HEK293T (cell line): ENCODE measurements around the gene SFT2D1.

Experiments used
- CTCF ChIA-PET: fragments of 350-600 bp; formaldehyde crosslinking; extraction: SDS; loops from one replicate; lab custom pipeline; 2021; ENCODE audit warnings: antibody characterized with exemption, inconsistent platforms; lab: Yijun Ruan, JAX
- POLR2A ChIA-PET: fragments of 350-600 bp; formaldehyde crosslinking; extraction: SDS; loops from one replicate; lab custom pipeline; 2020; ENCODE audit warnings: antibody characterized with exemption, inconsistent platforms; lab: Yijun Ruan, JAX
- DNase-seq: peaks from one replicate; pipeline ENCODE4 v3.0.0; 2012; ENCODE audit warnings: mixed read lengths; ENCODE audit errors: extremely low spot score
- ARNT ChIP-seq: fragments of 450-650 bp; IDR thresholded peaks from 2 replicates; pipeline ENCODE4 v1.6.1; 2017; ENCODE audit warnings: mild to moderate bottlenecking
- BHLHE40 ChIP-seq: fragments of 450-650 bp; IDR thresholded peaks from 2 replicates; pipeline ENCODE4 v1.6.1; 2016; ENCODE audit warnings: mild to moderate bottlenecking, moderate library complexity, borderline replicate concordance
- CTBP1 ChIP-seq: fragments of 450-650 bp; IDR thresholded peaks from 2 replicates; pipeline ENCODE4 v1.6.1; 2016; ENCODE audit warnings: borderline replicate concordance
- ELF4 ChIP-seq: fragments of 450-650 bp; IDR thresholded peaks from 2 replicates; pipeline ENCODE4 v1.6.1; 2017; ENCODE audit warnings: antibody characterized with exemption
- FOXA1 ChIP-seq: fragments of 450-650 bp; IDR thresholded peaks from 2 replicates; pipeline ENCODE4 v1.6.1; 2016; ENCODE audit warnings: mild to moderate bottlenecking
- FOXK2 ChIP-seq: fragments of 450-650 bp; IDR thresholded peaks from 2 replicates; pipeline ENCODE4 v1.6.1; 2016; ENCODE audit warnings: mild to moderate bottlenecking
- FOXM1 ChIP-seq: fragments of 450-650 bp; IDR thresholded peaks from 2 replicates; pipeline ENCODE4 v1.6.1; 2017; ENCODE audit warnings: mild to moderate bottlenecking, borderline replicate concordance
- HDGF ChIP-seq: fragments of 450-650 bp; IDR thresholded peaks from 2 replicates; pipeline ENCODE4 v1.6.1; 2017; ENCODE audit warnings: antibody characterized with exemption, borderline replicate concordance
- L3MBTL2 ChIP-seq: fragments of 450-650 bp; conservative IDR thresholded peaks from 2 replicates; pipeline ENCODE4 v1.6.1; 2016; ENCODE audit warnings: mild to moderate bottlenecking
- LEF1 ChIP-seq: fragments of 450-650 bp; IDR thresholded peaks from 2 replicates; pipeline ENCODE4 v1.6.1; 2017; ENCODE audit warnings: mild to moderate bottlenecking, borderline replicate concordance
- NFRKB ChIP-seq: fragments of 450-650 bp; IDR thresholded peaks from 2 replicates; pipeline ENCODE4 v1.6.1; 2016; ENCODE audit warnings: mild to moderate bottlenecking, moderate library complexity
- SP1 ChIP-seq: fragments of 450-650 bp; IDR thresholded peaks from 2 replicates; pipeline ENCODE4 v1.6.1; 2017
- SUZ12 ChIP-seq: fragments of 450-650 bp; IDR thresholded peaks from 2 replicates; pipeline ENCODE4 v1.6.1; 2016; ENCODE audit warnings: mild to moderate bottlenecking
- TARDBP ChIP-seq: fragments of 450-650 bp; IDR thresholded peaks from 2 replicates; pipeline ENCODE4 v1.6.1; 2016
- ZNF384 ChIP-seq: fragments of 450-650 bp; IDR thresholded peaks from 2 replicates; pipeline ENCODE4 v1.6.1; 2016
- TF ChIP-seq, protein P1 (sequence below): fragments of 450-650 bp; IDR thresholded peaks from 2 replicates; pipeline ENCODE4 v1.6.1; 2016

SFT2D1 gene

DNA sequence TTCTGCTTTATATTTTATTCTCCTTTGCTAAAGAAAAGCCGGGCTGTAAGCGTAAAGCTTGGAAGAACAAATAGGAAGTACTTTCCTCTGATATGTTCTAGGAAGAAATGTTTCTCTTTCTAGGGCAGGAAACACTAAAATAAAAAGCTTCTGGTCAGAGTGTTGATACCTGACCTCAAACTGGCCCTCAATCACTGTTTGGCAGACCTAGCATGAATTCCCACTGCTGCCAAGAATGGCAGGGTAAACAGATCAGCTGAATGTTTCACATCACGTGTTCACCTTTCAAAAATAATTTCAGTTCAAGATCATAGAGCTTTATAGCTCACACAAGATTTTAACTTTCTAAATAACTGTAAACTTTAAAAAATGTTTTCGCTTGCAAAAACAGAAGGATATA is 37.5 kb upstream of the SFT2D1 start:
- TF ChIP-seq, protein P1, sequence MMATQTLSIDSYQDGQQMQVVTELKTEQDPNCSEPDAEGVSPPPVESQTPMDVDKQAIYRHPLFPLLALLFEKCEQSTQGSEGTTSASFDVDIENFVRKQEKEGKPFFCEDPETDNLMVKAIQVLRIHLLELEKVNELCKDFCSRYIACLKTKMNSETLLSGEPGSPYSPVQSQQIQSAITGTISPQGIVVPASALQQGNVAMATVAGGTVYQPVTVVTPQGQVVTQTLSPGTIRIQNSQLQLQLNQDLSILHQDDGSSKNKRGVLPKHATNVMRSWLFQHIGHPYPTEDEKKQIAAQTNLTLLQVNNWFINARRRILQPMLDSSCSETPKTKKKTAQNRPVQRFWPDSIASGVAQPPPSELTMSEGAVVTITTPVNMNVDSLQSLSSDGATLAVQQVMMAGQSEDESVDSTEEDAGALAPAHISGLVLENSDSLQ, result no peak
- TF ChIP-seq L3MBTL2 (no peak), TARDBP (no peak), ELF4 (no peak), CTBP1 (no peak), SUZ12 (no peak), NFRKB (no peak), LEF1 (no peak), ARNT (no peak), FOXM1 (no peak), BHLHE40 (no peak), FOXK2 (no peak), SP1 (no peak), FOXA1 (no peak), ZNF384 (no peak), HDGF (no peak)
- ChIA-PET POLR2A (no interaction called here), CTCF (interaction anchor here (0.5 kb wide), 1 partner anchor 150 kb away, joined by 3 read pairs; no protein-coding TSS in a partner anchor)
- no peak for DNase-seq

DNA sequence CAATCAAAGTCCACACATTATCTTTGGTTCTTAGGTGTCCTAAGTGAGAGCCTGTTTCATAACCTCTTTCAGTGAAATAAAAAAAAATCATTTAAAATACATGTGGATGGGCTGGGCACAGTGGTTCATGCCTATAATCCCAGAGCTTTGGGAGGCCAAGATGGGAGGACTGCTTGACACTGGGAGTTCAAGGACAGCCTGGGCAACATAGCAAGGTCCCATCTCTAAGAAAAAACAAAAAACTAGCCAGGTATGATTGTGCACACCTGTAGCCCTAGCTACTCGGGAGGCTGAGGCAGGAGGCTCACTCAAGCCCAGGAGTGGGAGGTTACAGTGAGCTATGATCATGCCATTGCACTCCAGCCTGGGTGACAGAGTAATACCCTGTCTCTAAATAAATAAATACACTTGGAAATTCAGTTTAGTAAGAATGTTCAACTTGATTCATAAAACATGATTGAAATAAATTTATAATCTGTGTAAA is 36.8 kb upstream of the SFT2D1 start:
- POLR2A ChIA-PET, result no interaction called here
- DNase-seq, result no peak
- TF ChIP-seq FOXM1, result no peak
- TF ChIP-seq, protein P1, result no peak
- TF ChIP-seq BHLHE40, result no peak
- no peak for TF ChIP-seq ZNF384
- CTCF ChIA-PET, result interaction anchor here (0.5 kb wide), 1 partner anchor 149 kb away, joined by 3 read pairs; no protein-coding TSS in a partner anchor

DNA sequence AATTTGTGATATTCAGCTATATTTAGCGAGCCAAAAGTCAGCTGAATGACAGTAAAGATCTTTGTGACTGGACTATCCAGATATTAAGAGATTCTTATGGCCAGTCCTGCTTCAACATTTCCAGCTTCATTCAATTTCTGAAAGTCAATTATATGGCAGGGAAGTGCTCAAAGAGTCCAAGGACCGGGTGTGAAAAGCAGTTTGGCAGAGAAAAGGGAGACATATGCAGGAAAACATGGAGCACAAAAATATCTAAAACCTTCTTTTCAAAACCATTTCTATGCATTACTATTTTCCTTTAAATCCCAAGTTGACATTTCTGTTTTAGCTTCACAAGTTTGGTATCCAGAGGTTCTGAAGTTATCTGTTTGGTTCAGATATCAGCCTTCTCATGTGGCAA is 35.4 kb upstream of the SFT2D1 start:
- ChIA-PET POLR2A (no interaction called here), CTCF (interaction anchor here (1.0 to 1.6 kb wide), 2 partner anchors 23 to 65 kb away, joined by 3 to 4 read pairs; no protein-coding TSS in a partner anchor)
- no peak for DNase-seq
- TF ChIP-seq LEF1 (no peak), HDGF (no peak), ZNF384 (no peak), NFRKB (no peak), BHLHE40 (no peak), FOXM1 (no peak), ELF4 (no peak), ARNT (no peak), CTBP1 (no peak), TARDBP (no peak)
- TF ChIP-seq, protein P1, result no peak

DNA sequence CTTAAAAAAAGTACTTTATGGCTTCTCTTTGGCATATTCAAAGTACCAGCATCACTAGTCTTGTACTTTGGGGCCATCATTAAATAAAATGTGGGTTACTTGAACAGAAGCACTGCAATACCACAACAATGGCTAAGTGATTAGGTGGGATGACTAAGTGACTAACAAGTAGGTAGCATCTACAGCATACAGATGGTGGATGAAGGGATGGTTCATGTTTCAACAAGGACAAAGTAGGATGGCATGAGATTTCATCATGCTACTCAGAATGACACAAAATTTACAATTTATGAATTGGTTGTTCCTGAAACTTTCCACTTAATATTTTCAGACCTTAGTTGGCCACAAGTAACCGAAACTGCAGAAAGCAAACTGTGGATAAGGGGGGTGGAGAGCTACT is 32.7 kb upstream of the SFT2D1 start:
- DNase-seq, result no peak
- CTCF ChIA-PET, result no interaction called here
- POLR2A ChIA-PET, result no interaction called here
- TF ChIP-seq FOXM1 (no peak), HDGF (no peak), ELF4 (no peak), NFRKB (no peak), SUZ12 (no peak), BHLHE40 (no peak)
- TF ChIP-seq, protein P1, result no peak

DNA sequence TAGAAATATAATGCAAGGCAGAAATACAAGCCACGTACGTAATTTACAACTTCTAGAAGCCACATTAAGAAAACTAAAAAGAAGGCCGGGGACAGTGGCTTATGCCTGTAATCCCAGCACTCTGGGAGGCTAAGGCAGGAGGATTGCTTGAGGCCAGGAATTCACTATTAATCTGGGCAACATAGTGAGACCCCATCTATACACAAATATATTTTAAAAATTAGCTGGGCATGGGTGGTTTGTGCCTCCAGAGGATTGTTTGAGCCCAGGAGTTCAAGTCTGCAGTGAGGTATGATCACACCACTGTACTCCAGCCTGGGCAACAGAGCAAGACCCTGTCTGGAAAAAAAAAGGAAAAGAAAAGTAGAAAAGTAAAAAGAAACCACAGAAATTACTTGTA is 28.1 kb upstream of the SFT2D1 start:
- DNase-seq, result no peak
- TF ChIP-seq FOXM1 (no peak), TARDBP (no peak), NFRKB (no peak), LEF1 (no peak), SUZ12 (no peak)
- ChIA-PET CTCF (interaction anchor here (2.1 kb wide), 1 partner anchor 11 kb away, joined by 7 read pairs; no protein-coding TSS in a partner anchor), POLR2A (no interaction called here)

DNA sequence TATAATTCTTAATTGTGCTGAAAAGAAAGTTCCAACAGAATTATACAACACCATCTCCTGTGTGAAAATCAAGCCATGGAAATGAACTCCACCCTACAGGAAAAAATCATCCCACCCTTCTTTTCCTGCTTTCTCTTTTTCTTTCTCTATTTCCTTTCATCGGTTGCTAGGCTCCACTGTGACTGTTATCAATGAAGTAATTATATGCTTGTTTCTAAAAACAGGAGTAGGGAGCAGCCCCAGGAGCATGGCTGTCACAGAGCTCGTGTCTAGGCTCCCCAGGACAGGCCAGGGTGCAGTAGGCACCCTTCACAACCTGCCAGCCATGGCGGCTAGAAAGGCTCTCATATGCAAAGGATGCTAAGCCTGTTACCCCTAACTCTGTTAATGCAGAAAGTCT is 27.4 kb upstream of the SFT2D1 start:
- TF ChIP-seq FOXM1 (no peak), NFRKB (no peak)
- no peak for DNase-seq
- ChIA-PET CTCF (no interaction called here), POLR2A (no interaction called here)
